Testis (tissue), 2 donors: ENCODE results near the gene CSAG2.
"Not testable (repeated sequence)": the region's sequence is repeated elsewhere in the genome, so short reads cannot be mapped to it uniquely, and the experiment has no call there.

ENCODE experiments used
- POLR2A ChIP-seq: fragments of 450-650 bp; IDR thresholded peaks from one replicate; pipeline ENCODE4 v1.6.1; 2017; ENCODE audit warnings: antibody characterized with exemption, mild to moderate bottlenecking, moderate library complexity
- TF ChIP-seq, protein P1 (sequence below), 3 experiments: fragments of 450-650 bp in 2 of 3; fragments of 200-600 bp in 1 of 3; sonication (generic) in 1 of 3; IDR thresholded peaks; one replicate each; pipeline ENCODE4 v1.5.1; 2016 to 2019; ENCODE audit warnings: antibody characterized with exemption in 3 of 3, mild to moderate bottlenecking in 2 of 3, moderate library complexity in 1 of 3

GRCh38 chrX:152736528-152736927, 27.5 kb upstream of the CSAG2 start:
- TF ChIP-seq, protein P1, sequence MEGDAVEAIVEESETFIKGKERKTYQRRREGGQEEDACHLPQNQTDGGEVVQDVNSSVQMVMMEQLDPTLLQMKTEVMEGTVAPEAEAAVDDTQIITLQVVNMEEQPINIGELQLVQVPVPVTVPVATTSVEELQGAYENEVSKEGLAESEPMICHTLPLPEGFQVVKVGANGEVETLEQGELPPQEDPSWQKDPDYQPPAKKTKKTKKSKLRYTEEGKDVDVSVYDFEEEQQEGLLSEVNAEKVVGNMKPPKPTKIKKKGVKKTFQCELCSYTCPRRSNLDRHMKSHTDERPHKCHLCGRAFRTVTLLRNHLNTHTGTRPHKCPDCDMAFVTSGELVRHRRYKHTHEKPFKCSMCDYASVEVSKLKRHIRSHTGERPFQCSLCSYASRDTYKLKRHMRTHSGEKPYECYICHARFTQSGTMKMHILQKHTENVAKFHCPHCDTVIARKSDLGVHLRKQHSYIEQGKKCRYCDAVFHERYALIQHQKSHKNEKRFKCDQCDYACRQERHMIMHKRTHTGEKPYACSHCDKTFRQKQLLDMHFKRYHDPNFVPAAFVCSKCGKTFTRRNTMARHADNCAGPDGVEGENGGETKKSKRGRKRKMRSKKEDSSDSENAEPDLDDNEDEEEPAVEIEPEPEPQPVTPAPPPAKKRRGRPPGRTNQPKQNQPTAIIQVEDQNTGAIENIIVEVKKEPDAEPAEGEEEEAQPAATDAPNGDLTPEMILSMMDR (IDR thresholded peaks at IDR 0.05) = not testable (repeated sequence)
- TF ChIP-seq POLR2A = not testable (repeated sequence)
